ENCODE results near the gene F11R.

GRCh38 chr1:161038523-161039153 lies 17.7 kb upstream of the F11R start, which contains the start of gene TSTD1:
- TF ChIP-seq POLR2A (IDR thresholded peaks at IDR 0.05): no peak
- TF ChIP-seq CTCF (IDR thresholded peaks at IDR 0.05): no peak
